Measurements from ENCODE around the gene YWHAH.

DNA sequence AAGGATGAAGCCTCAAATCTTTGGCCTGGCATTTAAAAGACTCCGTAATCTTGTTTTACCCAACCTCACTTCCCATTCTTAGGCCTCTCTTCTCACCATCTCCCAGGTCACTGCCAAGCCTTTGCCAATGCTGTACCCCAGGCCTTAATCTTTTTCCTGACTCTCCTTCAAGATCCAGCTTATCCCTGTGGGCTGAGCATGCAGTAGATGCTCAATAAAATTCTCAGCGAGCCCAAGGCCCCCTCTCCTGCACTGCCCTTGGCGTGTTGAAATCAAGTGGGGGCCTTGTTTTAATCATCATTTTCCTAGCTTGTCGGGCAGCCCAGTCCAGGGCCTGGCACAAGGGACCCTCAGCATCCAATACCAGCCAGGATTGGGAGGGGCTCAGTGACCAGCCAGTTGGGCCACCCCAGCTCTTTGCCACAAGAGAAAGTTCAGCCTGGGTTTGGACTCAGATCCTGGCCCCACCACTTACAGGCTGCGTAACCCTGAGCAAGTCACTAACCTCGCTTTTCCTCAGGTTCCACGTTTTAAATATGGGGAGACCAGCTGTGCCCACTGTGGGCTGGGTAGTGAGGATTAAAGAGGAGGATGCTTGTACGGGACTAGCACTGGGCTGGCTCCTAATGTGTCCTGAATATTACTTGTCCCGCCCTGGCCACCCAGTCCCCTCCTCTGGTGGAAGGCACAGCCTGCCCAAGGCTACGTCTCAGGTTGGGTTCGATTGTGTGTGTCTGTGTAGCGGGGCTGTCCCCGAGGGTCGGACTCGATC lies 943 bp upstream of the YWHAH start:
- TF ChIP-seq, protein P1, sequence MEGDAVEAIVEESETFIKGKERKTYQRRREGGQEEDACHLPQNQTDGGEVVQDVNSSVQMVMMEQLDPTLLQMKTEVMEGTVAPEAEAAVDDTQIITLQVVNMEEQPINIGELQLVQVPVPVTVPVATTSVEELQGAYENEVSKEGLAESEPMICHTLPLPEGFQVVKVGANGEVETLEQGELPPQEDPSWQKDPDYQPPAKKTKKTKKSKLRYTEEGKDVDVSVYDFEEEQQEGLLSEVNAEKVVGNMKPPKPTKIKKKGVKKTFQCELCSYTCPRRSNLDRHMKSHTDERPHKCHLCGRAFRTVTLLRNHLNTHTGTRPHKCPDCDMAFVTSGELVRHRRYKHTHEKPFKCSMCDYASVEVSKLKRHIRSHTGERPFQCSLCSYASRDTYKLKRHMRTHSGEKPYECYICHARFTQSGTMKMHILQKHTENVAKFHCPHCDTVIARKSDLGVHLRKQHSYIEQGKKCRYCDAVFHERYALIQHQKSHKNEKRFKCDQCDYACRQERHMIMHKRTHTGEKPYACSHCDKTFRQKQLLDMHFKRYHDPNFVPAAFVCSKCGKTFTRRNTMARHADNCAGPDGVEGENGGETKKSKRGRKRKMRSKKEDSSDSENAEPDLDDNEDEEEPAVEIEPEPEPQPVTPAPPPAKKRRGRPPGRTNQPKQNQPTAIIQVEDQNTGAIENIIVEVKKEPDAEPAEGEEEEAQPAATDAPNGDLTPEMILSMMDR (IDR thresholded peaks at IDR 0.05): no peak
- no peak for TF ChIP-seq POLR2AphosphoS5 (IDR thresholded peaks at IDR 0.05)
- no peak for TF ChIP-seq POLR2A (IDR thresholded peaks at IDR 0.05)
- TF ChIP-seq EP300 (IDR thresholded peaks at IDR 0.05): no peak
